Measurements from ENCODE around the gene PPHLN1.
"Not testable (repeated sequence)": the region's sequence is repeated elsewhere in the genome, so short reads cannot be mapped to it uniquely, and the experiment has no call there.

PPHLN1 gene

GRCh38 chr12:42325326-42325652, 678 bp upstream of the PPHLN1 start:
- no peak for DNase-seq

GRCh38 chr12:42326541-42327226, 717 bp downstream of the PPHLN1 start:
- peak; percentile 22 for DNase-seq

GRCh38 chr12:42327227-42327590, 1.2 kb downstream of the PPHLN1 start:
- no peak for DNase-seq

- not testable (repeated sequence) for DNase-seq
These were observed 4.1 kb downstream of the PPHLN1 start for GRCh38 chr12:42330097-42330496.

GRCh38 chr12:42332301-42333285, 6.6 kb downstream of the PPHLN1 start:
- DNase-seq = peak; percentile 57

- no peak for DNase-seq
These were observed 10.3 kb downstream of the PPHLN1 start for GRCh38 chr12:42336286-42336685.

GRCh38 chr12:42338280-42338679, 12.3 kb downstream of the PPHLN1 start:
- no peak for DNase-seq

- no peak for DNase-seq
These were observed 16.1 kb downstream of the PPHLN1 start for GRCh38 chr12:42342028-42342427.

- no peak for DNase-seq
These were observed 17.8 kb downstream of the PPHLN1 start for GRCh38 chr12:42343721-42344120.

- DNase-seq = no peak
These were observed 20.5 kb downstream of the PPHLN1 start for GRCh38 chr12:42346403-42347002.

GRCh38 chr12:42349119-42350020, 23.4 kb downstream of the PPHLN1 start:
- not testable (repeated sequence) for DNase-seq

- DNase-seq = not testable (repeated sequence)
These were observed 24.0 kb downstream of the PPHLN1 start for GRCh38 chr12:42350021-42350407.

GRCh38 chr12:42356344-42356743, 30.4 kb downstream of the PPHLN1 start:
- DNase-seq = no peak

- no peak for DNase-seq
These were observed 34.9 kb downstream of the PPHLN1 start for GRCh38 chr12:42360747-42361403.

GRCh38 chr12:42361909-42362646, 36.1 kb downstream of the PPHLN1 start:
- DNase-seq = peak; percentile 9

- DNase-seq = no peak
These were observed 36.8 kb downstream of the PPHLN1 start for GRCh38 chr12:42362647-42363260.

- no peak for DNase-seq
These were observed 38.7 kb downstream of the PPHLN1 start for GRCh38 chr12:42364692-42365091.

- DNase-seq = no peak
These were observed 39.5 kb downstream of the PPHLN1 start for GRCh38 chr12:42365486-42365885.

GRCh38 chr12:42370013-42370412, 44.0 kb downstream of the PPHLN1 start:
- DNase-seq = no peak

- peak; percentile 58 for DNase-seq
These were observed 46.3 kb downstream of the PPHLN1 start for GRCh38 chr12:42372154-42372791.

Data from suppressor macrophage treated with lipopolysaccharide for 4 hours (primary cell).